Endothelial cell of umbilical vein (primary cell): ENCODE data around the gene TPM2. TPM values are rescaled to one million over a fixed set of nuclear protein-coding genes. Genes with fewer than 3 reads are reported as not detected.

Source experiments
- BruUV-seq: library from RNA; stranded (reverse); fragments of 400-500 nt; replicated peaks from 2 replicates; lab custom pipeline; 2021; lab: Mats Ljungman, UMichigan
- CTCF ChIA-PET: fragments of 300-600, 350-600 bp; sonication (Branson Sonifier 250); formaldehyde crosslinking; loops from one replicate; lab custom pipeline; 2021; ENCODE audit warnings: antibody characterized with exemption, inconsistent platforms; lab: Charles Lee
- POLR2A ChIA-PET: fragments of 300-600, 350-600 bp; sonication (Branson Sonifier 250); formaldehyde crosslinking; loops from one replicate; lab custom pipeline; 2021; ENCODE audit warnings: antibody characterized with exemption, inconsistent platforms; lab: Charles Lee
- DNase-seq: peaks from one replicate; pipeline ENCODE4 v3.0.0-alpha.2; 2011; ENCODE audit warnings: low read depth, low spot score
- FAIRE-seq: peaks from 2 replicates; lab custom pipeline; 2011; peaks lifted over from hg19 to GRCh38; lab: Jason Lieb, UNC
- H2AFZ ChIP-seq: 2 replicates; pipeline ENCODE4 v1.6.0; 2012; ENCODE audit warnings: low read depth, low read length, control low read depth, inconsistent platforms
- H3K27ac ChIP-seq: 2 replicates; pipeline ENCODE4 v1.5.1; 2011; ENCODE audit warnings: low read depth, mild to moderate bottlenecking, control low read depth, low read length, moderate library complexity; ENCODE audit not compliant: insufficient read depth
- H3K27me3 ChIP-seq, 2 experiments: 2 replicates each; pipeline versions ENCODE4 v1.6.0 to v1.6.1; 2011; ENCODE audit warnings: low read length in 2 of 2, mixed read lengths in 1 of 2; ENCODE audit not compliant: control insufficient read depth in 2 of 2, insufficient read depth in 2 of 2
- H3K36me3 ChIP-seq, 2 experiments: 2 replicates in 1 of 2; 3 replicates in 1 of 2; pipeline ENCODE4 v1.5.1; 2011; ENCODE audit warnings: low read length in 2 of 2, mild to moderate bottlenecking in 1 of 2, moderate library complexity in 1 of 2; ENCODE audit not compliant: control insufficient read depth in 2 of 2, insufficient read depth in 2 of 2; ENCODE audit errors: extremely low read depth in 1 of 2
- H3K4me1 ChIP-seq: 3 replicates; pipeline ENCODE4 v1.5.1; 2011; ENCODE audit warnings: mild to moderate bottlenecking, low read length; ENCODE audit not compliant: control insufficient read depth, insufficient read depth; ENCODE audit errors: extremely low read depth
- H3K4me2 ChIP-seq: 2 replicates; pipeline ENCODE4 v1.6.1; 2011; ENCODE audit warnings: low read length, control low read depth, mixed read lengths; ENCODE audit not compliant: insufficient read depth
- H3K4me3 ChIP-seq, 3 experiments: fragments of 200-600 bp in 1 of 3; sonication (generic), shearing (Covaris generic) in 1 of 3; replicated peaks in 1 of 3; 2 replicates each; pipeline ENCODE4 v1.5.1; 2011 to 2016; ENCODE audit warnings: control low read depth in 3 of 3, low read length in 3 of 3, mild to moderate bottlenecking in 2 of 3, inconsistent platforms in 1 of 3, low read depth in 1 of 3, moderate library complexity in 1 of 3; ENCODE audit not compliant: insufficient read depth in 1 of 3
- H3K79me2 ChIP-seq: 2 replicates; pipeline ENCODE4 v1.6.0; 2012; ENCODE audit warnings: low read length, inconsistent platforms; ENCODE audit not compliant: control insufficient read depth, insufficient read depth
- H3K9ac ChIP-seq: replicated peaks from 2 replicates; pipeline ENCODE3; 2011; ENCODE audit warnings: low read length, control low read depth; ENCODE audit not compliant: insufficient read depth; ENCODE audit errors: extremely low read depth
- H3K9me1 ChIP-seq: replicated peaks from 3 replicates; pipeline ENCODE4 v1.6.0; 2011; ENCODE audit warnings: mild to moderate bottlenecking, low read length; ENCODE audit not compliant: control insufficient read depth, insufficient read depth; ENCODE audit errors: extremely low read depth
- H3K9me3 ChIP-seq: replicated peaks from 2 replicates; pipeline ENCODE4 v1.5.1; 2012; ENCODE audit warnings: low read length, inconsistent platforms; ENCODE audit not compliant: control insufficient read depth, insufficient read depth
- H4K20me1 ChIP-seq: replicated peaks from 2 replicates; pipeline ENCODE3; 2011; ENCODE audit warnings: mild to moderate bottlenecking, low read length; ENCODE audit not compliant: control insufficient read depth, insufficient read depth; ENCODE audit errors: extremely low read depth
- CTCF ChIP-seq, 2 donors: IDR thresholded peaks; 1 replicate in 1 of 2; 2 replicates in 1 of 2; pipeline ENCODE4 v1.5.1; 2011; ENCODE audit warnings: low read length in 2 of 2, mild to moderate bottlenecking in 2 of 2, moderate library complexity in 2 of 2, control low read depth in 1 of 2, inconsistent platforms in 1 of 2, low read depth in 1 of 2; ENCODE audit not compliant: insufficient read depth in 1 of 2; ENCODE audit errors: extremely low read depth in 1 of 2
- EZH2 ChIP-seq: IDR thresholded peaks from 2 replicates; pipeline ENCODE4 v1.6.1; 2012; ENCODE audit warnings: borderline replicate concordance, low read depth, mild to moderate bottlenecking, moderate library complexity, low read length, inconsistent platforms; ENCODE audit not compliant: severe bottlenecking
- FOS ChIP-seq: IDR thresholded peaks from 2 replicates; pipeline ENCODE4 v1.6.1; 2011; ENCODE audit warnings: mild to moderate bottlenecking, low read length, moderate library complexity, borderline replicate concordance; ENCODE audit not compliant: insufficient read depth
- GATA2 ChIP-seq: IDR thresholded peaks from 2 replicates; pipeline ENCODE4 v1.7.0; 2011; ENCODE audit warnings: low read depth, mild to moderate bottlenecking, moderate library complexity, mixed read lengths, low read length; ENCODE audit not compliant: insufficient read length, insufficient read depth
- JUN ChIP-seq: IDR thresholded peaks from 2 replicates; pipeline ENCODE4 v1.6.1; 2011; ENCODE audit warnings: borderline replicate concordance, low read depth; ENCODE audit not compliant: insufficient read length, insufficient read depth
- MAX ChIP-seq: IDR thresholded peaks from 2 replicates; pipeline ENCODE4 v1.6.1; 2011; ENCODE audit not compliant: insufficient read depth, insufficient read length
- MYC ChIP-seq: IDR thresholded peaks from one replicate; pipeline ENCODE4 v1.6.1; 2011; ENCODE audit warnings: mild to moderate bottlenecking, low read depth, low read length
- POLR2A ChIP-seq: IDR thresholded peaks from 2 replicates; pipeline ENCODE4 v1.6.1; 2012; ENCODE audit warnings: low read depth, mild to moderate bottlenecking, control low read depth, low read length
- POLR2AphosphoS5 ChIP-seq: IDR thresholded peaks from 2 replicates; pipeline ENCODE4 v1.6.1; 2012; ENCODE audit warnings: low read depth, mild to moderate bottlenecking, control low read depth, low read length, moderate library complexity; ENCODE audit not compliant: insufficient read depth
- dilution Hi-C: fragments of 300-500 bp; cut with MboI; formaldehyde crosslinking; loops from one replicate; pipeline ENCODE4 v1.15.0; 2019; ENCODE audit warnings: low sequenced_read_pairs; ENCODE audit not compliant: extremely low pct_ligation_motif_present
- intact Hi-C: fragments of 100-400 bp; cut with micrococcal nuclease; formaldehyde crosslinking; loops from one replicate; pipeline ENCODE4 v1.10.0; 2022
- polyA plus RNA-seq, 4 experiments: library from polyadenylated mRNA; depleted of rRNA in 3 of 4; stranded (reverse) in 3 of 4; unstranded in 1 of 4; fragments of >200 nt; gene quantifications; 2 replicates each; pipeline versions ENCODE4 v1.2.1 to v1.2.3, GENCODE V29; 2011 to 2012; ENCODE audit warnings: missing spikeins in 1 of 4
- total RNA-seq: library from RNA; stranded (reverse); gene quantifications from 2 replicates; pipeline ENCODE4 v1.2.3, GENCODE V29; 2021

Gene TPM2
- total and polyA plus RNA-seq, 2 donors (not counting 3 experiments of a cell fraction or from before 2014, with no cell fraction given) = 144 to 279 TPM

GRCh38 chr9:35734096-35734495 is 44.4 kb upstream of the TPM2 start:
- ChIA-PET CTCF (interaction anchor here (0.9 to 5.3 kb wide), 7 partner anchors 13 to 211 kb away, joined by 3 to 102 read pairs (median 27); partner anchors contain the start of genes GBA2, HINT2 and RGP1), POLR2A (interaction anchor here (1.3 kb wide), 1 partner anchor 14 kb away, joined by 3 read pairs; no protein-coding TSS in a partner anchor)
- H2AFZ ChIP-seq = no peak overlapping the region
- peaks cover 36% of the 10 kb centered on the region for H3K4me1 ChIP-seq
- TF ChIP-seq GATA2 = no peak
- no peak for TF ChIP-seq JUN
- TF ChIP-seq CTCF (IDR thresholded peaks at IDR 0.05; ENCODE audit: extremely low read depth in 1 of 2, insufficient read depth in 1 of 2, low read depth in 1 of 2, low read length in 2 of 2) = no peak
- TF ChIP-seq MAX = no peak
- TF ChIP-seq EZH2 = no peak
- TF ChIP-seq FOS = no peak
- no peak for TF ChIP-seq POLR2A
- no peak for TF ChIP-seq MYC
- no peak for TF ChIP-seq POLR2AphosphoS5
- no peak overlapping the region for H3K27ac ChIP-seq
- H3K36me3 ChIP-seq = peaks cover 21 to 34% of the 10 kb centered on the region in 2 experiments
- H3K4me2 ChIP-seq = no peak overlapping the region
- H3K9me1 ChIP-seq = no peaks in the 10 kb centered on the region
- DNase-seq (no peak), FAIRE-seq (no peak)
- H3K27me3 ChIP-seq = no peaks in the 10 kb centered on the region
- H3K9me3 ChIP-seq = no peaks in the 10 kb centered on the region
- no TSS peak for BruUV-seq
- no peak overlapping the region for H3K4me3 ChIP-seq
- no peak overlapping the region for H3K9ac ChIP-seq
- H3K79me2 ChIP-seq = peaks cover 47% of the 10 kb centered on the region
- intact Hi-C loops (no loop called here), dilution Hi-C loops (no loop called here)
- no peaks in the 10 kb centered on the region for H4K20me1 ChIP-seq
